Measurements from ENCODE around the gene HLA-DOA.

DNA sequence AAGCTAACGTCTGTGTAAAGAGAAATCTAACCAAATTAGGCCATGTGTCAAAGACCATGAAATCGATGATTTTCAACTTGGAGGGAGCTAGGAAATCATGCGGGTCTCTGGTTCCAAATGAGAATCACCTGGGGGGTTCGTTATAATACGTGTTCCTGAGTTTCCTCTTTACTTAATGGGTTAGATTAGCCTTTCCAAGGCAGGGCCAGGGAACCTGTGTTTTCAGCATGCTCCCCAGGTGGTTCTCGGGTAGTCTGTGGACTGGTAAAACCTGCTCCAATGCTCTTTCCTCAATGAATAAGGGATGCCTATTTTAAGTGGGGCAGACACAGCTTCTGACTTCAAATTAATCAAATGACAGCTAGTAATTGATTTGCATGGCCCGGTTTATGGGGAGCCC, 965 bp upstream of the HLA-DOA start:
- TF ChIP-seq EZH2 (IDR thresholded peaks at IDR 0.05; ENCODE audit: low read length) = no peak
- TF ChIP-seq, protein P1, sequence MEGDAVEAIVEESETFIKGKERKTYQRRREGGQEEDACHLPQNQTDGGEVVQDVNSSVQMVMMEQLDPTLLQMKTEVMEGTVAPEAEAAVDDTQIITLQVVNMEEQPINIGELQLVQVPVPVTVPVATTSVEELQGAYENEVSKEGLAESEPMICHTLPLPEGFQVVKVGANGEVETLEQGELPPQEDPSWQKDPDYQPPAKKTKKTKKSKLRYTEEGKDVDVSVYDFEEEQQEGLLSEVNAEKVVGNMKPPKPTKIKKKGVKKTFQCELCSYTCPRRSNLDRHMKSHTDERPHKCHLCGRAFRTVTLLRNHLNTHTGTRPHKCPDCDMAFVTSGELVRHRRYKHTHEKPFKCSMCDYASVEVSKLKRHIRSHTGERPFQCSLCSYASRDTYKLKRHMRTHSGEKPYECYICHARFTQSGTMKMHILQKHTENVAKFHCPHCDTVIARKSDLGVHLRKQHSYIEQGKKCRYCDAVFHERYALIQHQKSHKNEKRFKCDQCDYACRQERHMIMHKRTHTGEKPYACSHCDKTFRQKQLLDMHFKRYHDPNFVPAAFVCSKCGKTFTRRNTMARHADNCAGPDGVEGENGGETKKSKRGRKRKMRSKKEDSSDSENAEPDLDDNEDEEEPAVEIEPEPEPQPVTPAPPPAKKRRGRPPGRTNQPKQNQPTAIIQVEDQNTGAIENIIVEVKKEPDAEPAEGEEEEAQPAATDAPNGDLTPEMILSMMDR (optimal IDR thresholded peaks at IDR 0.05 in 1 of 3, IDR thresholded peaks at IDR 0.05 in 1 of 3, conservative IDR thresholded peaks at IDR 0.05 in 1 of 3; ENCODE audit: extremely low read depth in 1 of 3, insufficient read depth in 2 of 3, low read length in 3 of 3) = no peak

All from keratinocyte (primary cell).